Keratinocyte (primary cell): ENCODE measurements around the gene LIN7A. TPM values are rescaled to one million over a fixed set of nuclear protein-coding genes. Genes with fewer than 3 reads are reported as not detected.

ENCODE experiments used
- DNase-seq: peaks from one replicate; pipeline ENCODE4 v3.0.0-alpha.2; 2011; ENCODE audit warnings: low read depth, missing footprints, low spot score
- FAIRE-seq: peaks from 2 replicates; lab custom pipeline; 2011; peaks lifted over from hg19 to GRCh38; lab: Jason Lieb, UNC
- H2AFZ ChIP-seq: 2 replicates; pipeline ENCODE4 v1.6.0; 2012; ENCODE audit warnings: low read length, control low read depth, inconsistent platforms; ENCODE audit not compliant: control insufficient read depth
- H3K27ac ChIP-seq: 2 replicates; pipeline ENCODE4 v1.5.1; 2011; ENCODE audit warnings: low read length; ENCODE audit not compliant: control insufficient read depth, insufficient read depth
- H3K27me3 ChIP-seq: 3 replicates; pipeline ENCODE4 v1.6.0; 2011; ENCODE audit warnings: low read length; ENCODE audit not compliant: control insufficient read depth, insufficient read depth; ENCODE audit errors: extremely low read depth
- H3K36me3 ChIP-seq, 2 experiments: 2 replicates in 1 of 2; 3 replicates in 1 of 2; pipeline ENCODE4 v1.5.1; 2011; ENCODE audit warnings: low read length in 2 of 2, mild to moderate bottlenecking in 1 of 2; ENCODE audit not compliant: control insufficient read depth in 2 of 2, insufficient read depth in 2 of 2; ENCODE audit errors: extremely low read depth in 1 of 2
- H3K4me1 ChIP-seq: 3 replicates; pipeline ENCODE4 v1.5.1; 2011; ENCODE audit warnings: low read length; ENCODE audit not compliant: control insufficient read depth, insufficient read depth; ENCODE audit errors: extremely low read depth
- H3K4me2 ChIP-seq: 3 replicates; pipeline ENCODE4 v1.6.0; 2011; ENCODE audit warnings: low read depth, low read length; ENCODE audit not compliant: control insufficient read depth, insufficient read depth; ENCODE audit errors: extremely low read depth
- H3K4me3 ChIP-seq, 3 experiments: fragments of 200-600 bp in 1 of 3; sonication (generic) in 1 of 3; 2 replicates in 2 of 3; 3 replicates in 1 of 3; pipeline ENCODE4 v1.5.1; 2011 to 2016; ENCODE audit warnings: low read length in 3 of 3, mild to moderate bottlenecking in 3 of 3, control low read depth in 2 of 3, inconsistent platforms in 1 of 3, low read depth in 1 of 3, mixed read lengths in 1 of 3, mixed run types in 1 of 3, moderate library complexity in 1 of 3; ENCODE audit not compliant: control insufficient read depth in 2 of 3, insufficient read depth in 2 of 3; ENCODE audit errors: extremely low read depth in 1 of 3
- H3K79me2 ChIP-seq: 2 replicates; pipeline ENCODE4 v1.6.0; 2012; ENCODE audit warnings: low read length; ENCODE audit not compliant: control insufficient read depth, insufficient read depth
- H3K9ac ChIP-seq: 3 replicates; pipeline ENCODE4 v1.6.0; 2011; ENCODE audit warnings: low read length; ENCODE audit not compliant: control insufficient read depth, insufficient read depth; ENCODE audit errors: extremely low read depth
- H3K9me1 ChIP-seq: 3 replicates; pipeline ENCODE4 v1.6.0; 2011; ENCODE audit warnings: low read length; ENCODE audit not compliant: control insufficient read depth, insufficient read depth; ENCODE audit errors: extremely low read depth
- H3K9me3 ChIP-seq: 2 replicates; pipeline ENCODE4 v1.5.1; 2012; ENCODE audit warnings: low read depth, low read length; ENCODE audit not compliant: control insufficient read depth
- H4K20me1 ChIP-seq: 3 replicates; pipeline ENCODE4 v1.6.0; 2011; ENCODE audit warnings: low read length; ENCODE audit not compliant: control insufficient read depth, insufficient read depth; ENCODE audit errors: extremely low read depth
- CTCF ChIP-seq, 3 experiments: IDR thresholded peaks in 1 of 3; conservative IDR thresholded peaks in 1 of 3; optimal IDR thresholded peaks in 1 of 3; 2 replicates in 2 of 3; 3 replicates in 1 of 3; pipeline versions ENCODE3 to v1.5.1; 2011; ENCODE audit warnings: low read length in 3 of 3, mild to moderate bottlenecking in 3 of 3, moderate library complexity in 2 of 3, control low read depth in 1 of 3, inconsistent platforms in 1 of 3; ENCODE audit not compliant: insufficient read depth in 2 of 3; ENCODE audit errors: extremely low read depth in 1 of 3
- EZH2 ChIP-seq: IDR thresholded peaks from one replicate; pipeline ENCODE4 v1.6.1; 2012; ENCODE audit warnings: inconsistent platforms, mild to moderate bottlenecking, low read length, moderate library complexity
- dilution Hi-C: fragments of 300-500 bp; cut with MboI; formaldehyde crosslinking; loops from one replicate; pipeline ENCODE4 v1.7.0; 2020; ENCODE audit warnings: low sequenced_read_pairs; ENCODE audit not compliant: extremely low pct_ligation_motif_present
- polyA plus RNA-seq, 5 experiments: library from polyadenylated mRNA; depleted of rRNA in 3 of 5; stranded (reverse) in 3 of 5; stranded (forward) in 1 of 5; unstranded in 1 of 5; fragments of >200 nt; gene quantifications; 1 replicate in 1 of 5; 2 replicates in 3 of 5; 3 replicates in 1 of 5; pipeline versions ENCODE4 v1.2.1 to v1.2.3, GENCODE V29; 2011 to 2012; ENCODE audit warnings: missing spikeins in 2 of 5, low read depth in 1 of 5, low replicate concordance in 1 of 5

LIN7A gene
- polyA plus RNA-seq, 1 donor (not counting 4 experiments of a cell fraction or from before 2014, with no cell fraction given), result not detected

- Histone ChIP-seq H4K20me1 (no peaks in the 10 kb centered on the region), H3K27ac (no peak overlapping the region), H3K4me3 (no peak overlapping the region), H3K27me3 (no peaks in the 10 kb centered on the region), H3K9me3 (no peaks in the 10 kb centered on the region), H3K9me1 (no peaks in the 10 kb centered on the region), H3K9ac (no peak overlapping the region), H3K36me3 (no peaks in the 10 kb centered on the region), H3K4me2 (no peak overlapping the region), H3K79me2 (no peaks in the 10 kb centered on the region), H2AFZ (no peak overlapping the region), H3K4me1 (no peaks in the 10 kb centered on the region)
- dilution Hi-C loops, result no loop called here
- FAIRE-seq (no peak), DNase-seq (no peak)
- TF ChIP-seq CTCF (optimal IDR thresholded peaks at IDR 0.05 in 1 of 3, IDR thresholded peaks at IDR 0.05 in 1 of 3, conservative IDR thresholded peaks at IDR 0.05 in 1 of 3; ENCODE audit: extremely low read depth in 1 of 3, insufficient read depth in 2 of 3, low read length in 3 of 3), result no peak
- TF ChIP-seq EZH2, result no peak
These were observed 99.6 kb downstream of the LIN7A start for GRCh38 chr12:80838024-80838658.

GRCh38 chr12:80837342-80837978, 100.3 kb downstream of the LIN7A start:
- H3K9me1 ChIP-seq, result no peaks in the 10 kb centered on the region
- H4K20me1 ChIP-seq, result no peaks in the 10 kb centered on the region
- TF ChIP-seq EZH2 (no peak), CTCF (optimal IDR thresholded peaks at IDR 0.05 in 1 of 3, IDR thresholded peaks at IDR 0.05 in 1 of 3, conservative IDR thresholded peaks at IDR 0.05 in 1 of 3; ENCODE audit: extremely low read depth in 1 of 3, insufficient read depth in 2 of 3, low read length in 3 of 3) (peak; percentile 73 to 86 (median 82))
- H3K27ac ChIP-seq, result no peak overlapping the region
- no peak overlapping the region for H3K9ac ChIP-seq
- DNase-seq, result no peak
- H3K4me3 ChIP-seq, result no peak overlapping the region
- no peak overlapping the region for H2AFZ ChIP-seq
- no peaks in the 10 kb centered on the region for H3K36me3 ChIP-seq
- dilution Hi-C loops, result no loop called here
- H3K9me3 ChIP-seq, result no peaks in the 10 kb centered on the region
- peak; percentile 44 for FAIRE-seq
- no peak overlapping the region for H3K4me2 ChIP-seq
- no peaks in the 10 kb centered on the region for H3K4me1 ChIP-seq
- no peaks in the 10 kb centered on the region for H3K79me2 ChIP-seq
- H3K27me3 ChIP-seq, result no peaks in the 10 kb centered on the region
